CD8-positive, alpha-beta memory T cell (primary cell): ENCODE results near the gene PRRC1. TPM values are rescaled to one million over a fixed set of nuclear protein-coding genes. Genes with fewer than 3 reads are reported as not detected.
"Not testable (repeated sequence)": the region's sequence is repeated elsewhere in the genome, so short reads cannot be mapped to it uniquely, and the experiment has no call there.

Source experiments
- CTCF ChIA-PET: fragments of 350-600 bp; sonication (Branson Sonifier 250); formaldehyde crosslinking; loops from one replicate; lab custom pipeline; 2021; ENCODE audit warnings: antibody characterized with exemption; lab: Charles Lee
- POLR2A ChIA-PET: fragments of 350-600 bp; sonication (Branson Sonifier 250); formaldehyde crosslinking; loops from one replicate; lab custom pipeline; 2021; ENCODE audit warnings: antibody characterized with exemption; lab: Charles Lee
- DNase-seq, 5 donors: peaks; one replicate each; pipeline versions ENCODE4 v3.0.0 to v3.0.0-alpha.2; 2020 to 2022; ENCODE audit warnings: mixed read lengths in 1 of 5
- H3K27ac ChIP-seq: one replicate; pipeline ENCODE4 v1.7.0; 2013; ENCODE audit warnings: low read depth, mild to moderate bottlenecking, low read length, moderate library complexity
- H3K27me3 ChIP-seq: 2 replicates; pipeline ENCODE4 v1.7.0; 2013; ENCODE audit warnings: low read length, mild to moderate bottlenecking; ENCODE audit not compliant: insufficient read depth, poor library complexity, severe bottlenecking
- H3K36me3 ChIP-seq: 2 replicates; pipeline ENCODE4 v1.7.0; 2013; ENCODE audit warnings: mild to moderate bottlenecking, low read length, moderate library complexity; ENCODE audit not compliant: insufficient read depth
- H3K4me1 ChIP-seq: 2 replicates; pipeline ENCODE4 v1.7.0; 2013; ENCODE audit warnings: mild to moderate bottlenecking, low read length, moderate library complexity; ENCODE audit not compliant: insufficient read depth
- H3K4me3 ChIP-seq: 2 replicates; pipeline ENCODE4 v1.7.0; 2013; ENCODE audit warnings: mild to moderate bottlenecking, low read length
- H3K9me3 ChIP-seq: 2 replicates; pipeline ENCODE4 v1.7.0; 2013; ENCODE audit warnings: mild to moderate bottlenecking, low read length
- H3K27ac Mint-ChIP-seq, 8 donors: one replicate each; pipeline ENCODE4 v1.8.0; 2020 to 2021; ENCODE audit warnings: mixed read lengths in 8 of 8, mild to moderate bottlenecking in 6 of 8, inconsistent platforms in 3 of 8, moderate library complexity in 3 of 8
- H3K27me3 Mint-ChIP-seq, 2 donors: one replicate each; pipeline ENCODE4 v1.8.0; 2020 to 2021; ENCODE audit warnings: mixed read lengths in 2 of 2, mild to moderate bottlenecking in 1 of 2, moderate library complexity in 1 of 2
- H3K36me3 Mint-ChIP-seq, 3 donors: one replicate each; pipeline ENCODE4 v1.8.0; 2020 to 2021; ENCODE audit warnings: mixed read lengths in 3 of 3, inconsistent platforms in 1 of 3, mild to moderate bottlenecking in 1 of 3
- H3K4me1 Mint-ChIP-seq, 3 donors: one replicate each; pipeline ENCODE4 v1.8.0; 2020 to 2021; ENCODE audit warnings: mixed read lengths in 3 of 3, inconsistent platforms in 1 of 3, mild to moderate bottlenecking in 1 of 3
- H3K4me3 Mint-ChIP-seq, 7 donors: one replicate each; pipeline ENCODE4 v1.8.0; 2020 to 2021; ENCODE audit warnings: mixed read lengths in 7 of 7, mild to moderate bottlenecking in 6 of 7, moderate library complexity in 4 of 7, inconsistent platforms in 2 of 7
- H3K9me3 Mint-ChIP-seq, 5 donors: one replicate each; pipeline ENCODE4 v1.8.0; 2020 to 2022; ENCODE audit warnings: mixed read lengths in 5 of 5, mild to moderate bottlenecking in 3 of 5, moderate library complexity in 2 of 5, inconsistent platforms in 1 of 5
- polyA plus RNA-seq: library from polyadenylated mRNA; unstranded; fragments of 300-500 nt; fragmentation: Illumina TruSeq; gene quantifications from one replicate; pipeline ENCODE4 v1.2.3, GENCODE V29; 2021
- total RNA-seq, 2 experiments: library from RNA; stranded (reverse); gene quantifications; one replicate each; pipeline ENCODE4 v1.2.3, GENCODE V29; 2021

The PRRC1 gene
- total and polyA plus RNA-seq, 3 experiments from 2014 or later = 32.4 to 37.5 (median 34.6) TPM

GRCh38 chr5:127519527-127519926 lies 2.1 kb downstream of the PRRC1 start:
- peak overlapping the region in 4 of 8 donors; percentile 7 to 51 (median 16) for H3K27ac Mint-ChIP-seq
- peak overlapping the region; percentile 6 to 92 (median 52) for H3K4me3 Mint-ChIP-seq
- POLR2A ChIA-PET = no interaction called here

GRCh38 chr5:127521138-127521770 lies 3.8 kb downstream of the PRRC1 start:
- H3K27ac ChIP-seq = no peak overlapping the region
- DNase-seq = no peak
- Mint-ChIP-seq H3K4me3 (peak overlapping the region in 4 of 7 donors; percentile 1 to 49 (median 22)), H3K36me3 (peaks cover 21 to 57% (median 25%) of the 10 kb centered on the region in 3 donors), H3K9me3 (peaks cover 2 to 10% (median 9%) of the 10 kb centered on the region in 5 donors), H3K27me3 (no peaks in the 10 kb centered on the region), H3K27ac (no peak overlapping the region), H3K4me1 (peaks cover 38 to 47% (median 43%) of the 10 kb centered on the region in 3 donors)
- no peaks in the 10 kb centered on the region for H3K9me3 ChIP-seq
- H3K4me1 ChIP-seq = peaks cover 15% of the 10 kb centered on the region
- POLR2A ChIA-PET = no interaction called here
- H3K4me3 ChIP-seq = no peak overlapping the region
- CTCF ChIA-PET = no interaction called here
- H3K27me3 ChIP-seq = no peaks in the 10 kb centered on the region
- H3K36me3 ChIP-seq = peaks cover 19% of the 10 kb centered on the region

More at GRCh38 chr5:127519527-127519926, 2.1 kb downstream of the PRRC1 start:
- peaks cover 38 to 44% (median 43%) of the 10 kb centered on the region in 3 donors for H3K4me1 Mint-ChIP-seq
- DNase-seq = no peak
- Histone ChIP-seq H3K4me3 (no peak overlapping the region), H3K27ac (no peak overlapping the region), H3K9me3 (no peaks in the 10 kb centered on the region), H3K27me3 (no peaks in the 10 kb centered on the region), H3K36me3 (peaks cover 3% of the 10 kb centered on the region), H3K4me1 (peaks cover 15% of the 10 kb centered on the region)
- H3K36me3 Mint-ChIP-seq = peaks cover 14 to 41% (median 19%) of the 10 kb centered on the region in 3 donors
- CTCF ChIA-PET = no interaction called here
- peaks cover 4% of the 10 kb centered on the region in 2 donors for H3K27me3 Mint-ChIP-seq
- H3K9me3 Mint-ChIP-seq = peaks cover 2 to 10% (median 9%) of the 10 kb centered on the region in 5 donors

- H3K27me3 Mint-ChIP-seq = no peaks in the 10 kb centered on the region
- peaks cover 25% of the 10 kb centered on the region for H3K36me3 ChIP-seq
- ChIA-PET CTCF (no interaction called here), POLR2A (no interaction called here)
- H3K27ac ChIP-seq = no peak overlapping the region
- H3K9me3 Mint-ChIP-seq = peaks cover 2 to 10% (median 9%) of the 10 kb centered on the region in 5 donors
- no peaks in the 10 kb centered on the region for H3K9me3 ChIP-seq
- no peak for DNase-seq
- H3K27me3 ChIP-seq = no peaks in the 10 kb centered on the region
- no peaks in the 10 kb centered on the region for H3K4me1 ChIP-seq
- H3K4me3 ChIP-seq = no peak overlapping the region
- peak overlapping the region in 1 of 8 donors; percentile 12 for H3K27ac Mint-ChIP-seq
- H3K4me3 Mint-ChIP-seq = no peak overlapping the region
- H3K36me3 Mint-ChIP-seq = peaks cover 29 to 79% (median 38%) of the 10 kb centered on the region in 3 donors
- H3K4me1 Mint-ChIP-seq = peaks cover 19 to 27% (median 26%) of the 10 kb centered on the region in 3 donors
These were observed 7.7 kb downstream of the PRRC1 start for GRCh38 chr5:127525181-127525580.

- H3K9me3 Mint-ChIP-seq = no peaks in the 10 kb centered on the region
- H3K27ac ChIP-seq = no peak overlapping the region
- H3K27me3 ChIP-seq = no peaks in the 10 kb centered on the region
- CTCF ChIA-PET = interaction anchor here (1.0 kb wide), 1 partner anchor 34 kb away, joined by 3 read pairs; no protein-coding TSS in a partner anchor
- peaks cover 42% of the 10 kb centered on the region for H3K36me3 ChIP-seq
- POLR2A ChIA-PET = no interaction called here
- H3K36me3 Mint-ChIP-seq = peaks cover 12 to 83% (median 38%) of the 10 kb centered on the region in 3 donors
- no peaks in the 10 kb centered on the region for H3K9me3 ChIP-seq
- H3K4me3 ChIP-seq = no peak overlapping the region
- H3K4me3 Mint-ChIP-seq = no peak overlapping the region
- H3K27ac Mint-ChIP-seq = no peak overlapping the region
- no peaks in the 10 kb centered on the region for H3K4me1 ChIP-seq
- H3K4me1 Mint-ChIP-seq = peaks cover 0 to 11% (median 5%) of the 10 kb centered on the region in 3 donors
- DNase-seq = no peak
- H3K27me3 Mint-ChIP-seq = no peaks in the 10 kb centered on the region
These were observed 12.7 kb downstream of the PRRC1 start for GRCh38 chr5:127529904-127530682.

- H3K36me3 Mint-ChIP-seq = peaks cover 30 to 81% (median 36%) of the 10 kb centered on the region in 3 donors
- CTCF ChIA-PET = no interaction called here
These were observed 19.2 kb downstream of the PRRC1 start for GRCh38 chr5:127536687-127537086.

GRCh38 chr5:127540553-127540952 lies 23.1 kb downstream of the PRRC1 start:
- DNase-seq, H3K27me3 ChIP-seq, H3K9me3 ChIP-seq, H3K27ac ChIP-seq, H3K27me3 Mint-ChIP-seq, H3K4me3 Mint-ChIP-seq, H3K9me3 Mint-ChIP-seq, H3K4me3 ChIP-seq, CTCF ChIA-PET, H3K4me1 ChIP-seq, POLR2A ChIA-PET: not testable (repeated sequence)
- Mint-ChIP-seq H3K27ac (peak overlapping the region in 1 of 8 donors; percentile 12), H3K4me1 (peaks cover 2 to 19% (median 10%) of the 10 kb centered on the region in 3 donors), H3K36me3 (peaks cover 30 to 63% (median 30%) of the 10 kb centered on the region in 3 donors)
- peaks cover 26% of the 10 kb centered on the region for H3K36me3 ChIP-seq

More at GRCh38 chr5:127536687-127537086, 19.2 kb downstream of the PRRC1 start:
- no peak overlapping the region for H3K27ac Mint-ChIP-seq
- H3K4me1 Mint-ChIP-seq = peaks cover 4 to 18% (median 10%) of the 10 kb centered on the region in 3 donors
- Histone ChIP-seq H3K4me3 (no peak overlapping the region), H3K9me3 (no peaks in the 10 kb centered on the region), H3K27ac (no peak overlapping the region), H3K27me3 (no peaks in the 10 kb centered on the region), H3K36me3 (peaks cover 50% of the 10 kb centered on the region), H3K4me1 (no peaks in the 10 kb centered on the region)
- no peak for DNase-seq
- POLR2A ChIA-PET = no interaction called here
- no peaks in the 10 kb centered on the region for H3K27me3 Mint-ChIP-seq
- H3K4me3 Mint-ChIP-seq = no peak overlapping the region
- H3K9me3 Mint-ChIP-seq = peaks cover 0 to 5% (median 0%) of the 10 kb centered on the region in 5 donors

GRCh38 chr5:127545249-127545648 lies 27.8 kb downstream of the PRRC1 start:
- H3K9me3 ChIP-seq, H3K4me1 ChIP-seq, CTCF ChIA-PET, DNase-seq, H3K27ac ChIP-seq, POLR2A ChIA-PET, H3K27ac Mint-ChIP-seq, H3K27me3 ChIP-seq, H3K4me3 Mint-ChIP-seq, H3K27me3 Mint-ChIP-seq, H3K9me3 Mint-ChIP-seq, H3K4me3 ChIP-seq, H3K36me3 ChIP-seq: not testable (repeated sequence)
- peaks cover 22 to 58% (median 24%) of the 10 kb centered on the region in 3 donors for H3K36me3 Mint-ChIP-seq
- peaks cover 11 to 14% (median 12%) of the 10 kb centered on the region in 3 donors for H3K4me1 Mint-ChIP-seq

- H3K4me1 ChIP-seq = no peaks in the 10 kb centered on the region
- H3K4me3 Mint-ChIP-seq = no peak overlapping the region
- peaks cover 8 to 11% (median 10%) of the 10 kb centered on the region in 3 donors for H3K4me1 Mint-ChIP-seq
- no peak overlapping the region for H3K27ac Mint-ChIP-seq
- no peaks in the 10 kb centered on the region for H3K9me3 Mint-ChIP-seq
- H3K27ac ChIP-seq = no peak overlapping the region
- H3K9me3 ChIP-seq = no peaks in the 10 kb centered on the region
- no peak for DNase-seq
- H3K4me3 ChIP-seq = no peak overlapping the region
- peaks cover 13 to 76% (median 32%) of the 10 kb centered on the region in 3 donors for H3K36me3 Mint-ChIP-seq
- CTCF ChIA-PET = interaction anchor here (1.0 kb wide), 1 partner anchor 14 kb away, joined by 3 read pairs; no protein-coding TSS in a partner anchor
- POLR2A ChIA-PET = no interaction called here
- H3K27me3 ChIP-seq = no peaks in the 10 kb centered on the region
- peaks cover 14% of the 10 kb centered on the region for H3K36me3 ChIP-seq
- H3K27me3 Mint-ChIP-seq = no peaks in the 10 kb centered on the region
These were observed 32.1 kb downstream of the PRRC1 start for GRCh38 chr5:127549551-127549950.
